ENCODE measurements around the gene EVI5L. TPM values are rescaled to one million over a fixed set of nuclear protein-coding genes. Genes with fewer than 3 reads are reported as not detected.

Gene EVI5L
- polyA plus RNA-seq, 3 donors, result 0.76 to 5.7 (median 1.3) TPM

- 96% methylated on average over 15 of the region's 26 CpGs for WGBS (ENCODE audit: insufficient coverage)
- Histone ChIP-seq H3K79me2 (ENCODE audit: insufficient read depth, low read length) (no peaks in the 10 kb centered on the region), H3K4me1 (ENCODE audit: control insufficient read depth in 1 of 2, insufficient read depth in 2 of 2, low read length in 2 of 2) (peaks cover 4 to 8% of the 10 kb centered on the region in 2 donors), H3K36me3 (replicated peaks in 1 of 2; ENCODE audit: control insufficient read depth in 1 of 2, insufficient read depth in 2 of 2, low read length in 2 of 2) (no peaks in the 10 kb centered on the region), H3K27ac (ENCODE audit: low read depth in 1 of 2, low read length in 2 of 2) (no peak overlapping the region), H3K4me2 (replicated peaks; ENCODE audit: extremely low read depth, low read length, poor library complexity, severe bottlenecking) (no peak overlapping the region), H2AFZ (ENCODE audit: insufficient read depth, low read depth, low read length, poor library complexity, severe bottlenecking) (no peak overlapping the region), H3K9ac (ENCODE audit: insufficient read depth, low read length, poor library complexity, severe bottlenecking) (no peak overlapping the region), H3K4me3 (replicated peaks in 1 of 3; ENCODE audit: low read depth in 2 of 3, low read length in 3 of 3) (no peak overlapping the region), H3K27me3 (ENCODE audit: control insufficient read depth in 2 of 2, insufficient read depth in 2 of 2, low read length in 2 of 2) (peaks cover 0 to 5% of the 10 kb centered on the region in 2 donors), H3K9me3 (replicated peaks in 1 of 2; ENCODE audit: control insufficient read depth in 1 of 2, insufficient read depth in 1 of 2, low read length in 2 of 2) (no peaks in the 10 kb centered on the region), H4K20me1 (ENCODE audit: insufficient read depth, low read length) (no peaks in the 10 kb centered on the region)
- Mint-ChIP-seq H3K9me3 (peaks cover 0 to 3% (median 0%) of the 10 kb centered on the region in 7 donors), H3K36me3 (peaks cover 6% of the 10 kb centered on the region in 2 donors), H3K4me1 (peaks cover 4% of the 10 kb centered on the region), H3K4me3 (no peak overlapping the region), H3K27ac (no peak overlapping the region), H3K27me3 (ENCODE audit: low read depth in 3 of 3) (peaks cover 7 to 9% (median 9%) of the 10 kb centered on the region in 3 donors)
- TF ChIP-seq CTCF (IDR thresholded peaks at IDR 0.05), result no peak
- intact Hi-C loops (cut with micrococcal nuclease), result no loop called here
- no peak for DNase-seq
Measured at GRCh38 chr19:7855426-7856108, 25.5 kb downstream of the EVI5L start.

GRCh38 chr19:7856109-7856591, 26.1 kb downstream of the EVI5L start:
- Mint-ChIP-seq H3K4me1 (peaks cover 4% of the 10 kb centered on the region), H3K9me3 (peaks cover 0 to 4% (median 0%) of the 10 kb centered on the region in 7 donors), H3K27ac (peak overlapping the region in 1 of 7 donors; percentile 42), H3K27me3 (ENCODE audit: low read depth in 3 of 3) (peaks cover 10 to 15% (median 14%) of the 10 kb centered on the region in 3 donors), H3K4me3 (no peak overlapping the region), H3K36me3 (peaks cover 9 to 10% of the 10 kb centered on the region in 2 donors)
- Histone ChIP-seq H4K20me1 (ENCODE audit: insufficient read depth, low read length) (no peaks in the 10 kb centered on the region), H3K36me3 (replicated peaks in 1 of 2; ENCODE audit: control insufficient read depth in 1 of 2, insufficient read depth in 2 of 2, low read length in 2 of 2) (no peaks in the 10 kb centered on the region), H3K79me2 (ENCODE audit: insufficient read depth, low read length) (no peaks in the 10 kb centered on the region), H3K9ac (ENCODE audit: insufficient read depth, low read length, poor library complexity, severe bottlenecking) (no peak overlapping the region), H2AFZ (ENCODE audit: insufficient read depth, low read depth, low read length, poor library complexity, severe bottlenecking) (no peak overlapping the region), H3K9me3 (replicated peaks in 1 of 2; ENCODE audit: control insufficient read depth in 1 of 2, insufficient read depth in 1 of 2, low read length in 2 of 2) (no peaks in the 10 kb centered on the region), H3K27me3 (ENCODE audit: control insufficient read depth in 2 of 2, insufficient read depth in 2 of 2, low read length in 2 of 2) (peaks cover 0 to 10% of the 10 kb centered on the region in 2 donors), H3K4me1 (ENCODE audit: control insufficient read depth in 1 of 2, insufficient read depth in 2 of 2, low read length in 2 of 2) (peaks cover 4 to 9% of the 10 kb centered on the region in 2 donors), H3K4me2 (replicated peaks; ENCODE audit: extremely low read depth, low read length, poor library complexity, severe bottlenecking) (no peak overlapping the region), H3K27ac (ENCODE audit: low read depth in 1 of 2, low read length in 2 of 2) (no peak overlapping the region), H3K4me3 (replicated peaks in 1 of 3; ENCODE audit: low read depth in 2 of 3, low read length in 3 of 3) (no peak overlapping the region)
- no peak for TF ChIP-seq CTCF (IDR thresholded peaks at IDR 0.05)
- intact Hi-C loops (cut with micrococcal nuclease), result no loop called here
- DNase-seq, result no peak
- 91% methylated on average over 4 of the region's 16 CpGs for WGBS (ENCODE audit: insufficient coverage)
